Astrocyte of the cerebellum (primary cell): ENCODE results near the gene VPREB3.
"Not testable (repeated sequence)": the region's sequence is repeated elsewhere in the genome, so short reads cannot be mapped to it uniquely, and the experiment has no call there.

ENCODE experiments used
- DNase-seq: peaks from one replicate; pipeline ENCODE4 v3.0.0-alpha.2; 2011; ENCODE audit warnings: low read depth
- H3K4me3 ChIP-seq: 2 replicates; pipeline ENCODE4 v1.5.1; 2011; ENCODE audit warnings: mild to moderate bottlenecking, low read depth, low read length, moderate library complexity
- CTCF ChIP-seq: IDR thresholded peaks from 2 replicates; pipeline ENCODE4 v1.5.1; 2012; ENCODE audit warnings: low read length, low read depth, moderate library complexity, mild to moderate bottlenecking; ENCODE audit errors: missing control alignments
- in situ Hi-C: cut with HindIII; loops from 2 replicates; pipeline ENCODE4 v1.10.0; 2017; ENCODE audit warnings: low sequenced_read_pairs

Gene VPREB3

GRCh38 chr22:23744001-23744400, 10.2 kb downstream of the VPREB3 start:
- no peak overlapping the region for H3K4me3 ChIP-seq
- in situ Hi-C loops = no loop called here
- DNase-seq = no peak
- TF ChIP-seq CTCF = no peak

- TF ChIP-seq CTCF = no peak
- H3K4me3 ChIP-seq = no peak overlapping the region
- DNase-seq = no peak
- in situ Hi-C loops = no loop called here
These were observed 10.9 kb downstream of the VPREB3 start for GRCh38 chr22:23743303-23743705.

GRCh38 chr22:23742505-23743264, 11.5 kb downstream of the VPREB3 start:
- TF ChIP-seq CTCF = no peak
- DNase-seq = no peak
- H3K4me3 ChIP-seq = no peak overlapping the region
- in situ Hi-C loops = no loop called here

- no peak for DNase-seq
- TF ChIP-seq CTCF = no peak
- in situ Hi-C loops = no loop called here
- H3K4me3 ChIP-seq = no peak overlapping the region
These were observed 16.5 kb downstream of the VPREB3 start for GRCh38 chr22:23737696-23738095.

GRCh38 chr22:23728108-23728507, 26.1 kb downstream of the VPREB3 start:
- H3K4me3 ChIP-seq, DNase-seq, in situ Hi-C loops: not testable (repeated sequence)

GRCh38 chr22:23722724-23723123, 31.5 kb downstream of the VPREB3 start:
- in situ Hi-C loops = no loop called here
- TF ChIP-seq CTCF = no peak
- H3K4me3 ChIP-seq = no peak overlapping the region
- no peak for DNase-seq

GRCh38 chr22:23722160-23722559, 32.1 kb downstream of the VPREB3 start:
- DNase-seq = no peak
- in situ Hi-C loops = no loop called here
- no peak overlapping the region for H3K4me3 ChIP-seq
- no peak for TF ChIP-seq CTCF
